Posterior cingulate gyrus (tissue), 11 donors: ENCODE data around the gene RNF150.

Experiments used
- DNase-seq, 10 donors: peaks; one replicate each; pipeline versions ENCODE4 v3.0.0 to v3.0.0-alpha.2; 2020 to 2021; ENCODE audit warnings: mixed read lengths in 3 of 10
- intact Hi-C: fragments of 100-400 bp; cut with DNase I; formaldehyde crosslinking; loops from one replicate; pipeline ENCODE4 v1.15.1; 2023

RNF150 gene

GRCh38 chr4:140876615-140877364 lies 256.5 kb downstream of the RNF150 start:
- intact Hi-C loops = no loop called here
- no peak for DNase-seq

- DNase-seq = no peak
- intact Hi-C loops = no loop called here
Observed at GRCh38 chr4:140875746-140876452, 257.4 kb downstream of the RNF150 start.

GRCh38 chr4:140874056-140874455 lies 259.2 kb downstream of the RNF150 start:
- intact Hi-C loops = no loop called here

GRCh38 chr4:140871368-140871767 lies 261.9 kb downstream of the RNF150 start:
- DNase-seq = no peak
- intact Hi-C loops = no loop called here

More at GRCh38 chr4:140874056-140874455, 259.2 kb downstream of the RNF150 start:
- no peak for DNase-seq

GRCh38 chr4:140870427-140870826 lies 262.8 kb downstream of the RNF150 start:
- intact Hi-C loops = no loop called here

GRCh38 chr4:140869446-140869845 lies 263.8 kb downstream of the RNF150 start:
- intact Hi-C loops = no loop called here
- no peak for DNase-seq

More at GRCh38 chr4:140870427-140870826, 262.8 kb downstream of the RNF150 start:
- no peak for DNase-seq

- intact Hi-C loops = no loop called here
- no peak for DNase-seq
Observed at GRCh38 chr4:140867356-140867755, 265.9 kb downstream of the RNF150 start.

- no peak for DNase-seq
- intact Hi-C loops = no loop called here
Observed at GRCh38 chr4:140866492-140867005, 266.7 kb downstream of the RNF150 start.

GRCh38 chr4:140865253-140866217 lies 267.7 kb downstream of the RNF150 start:
- intact Hi-C loops = no loop called here
- no peak for DNase-seq

GRCh38 chr4:140863197-140863596 lies 270.1 kb downstream of the RNF150 start:
- DNase-seq = no peak
- intact Hi-C loops = no loop called here

GRCh38 chr4:140862177-140862442 lies 271.2 kb downstream of the RNF150 start:
- intact Hi-C loops = no loop called here
- no peak for DNase-seq

- intact Hi-C loops = loop anchor here (1.0 kb wide), 2 partner anchors 23 to 272 kb away; partner anchors contain the start of gene RNF150
- peak in 5 of 10 donors; percentile 39 to 75 (median 65) for DNase-seq
Observed at GRCh38 chr4:140861359-140862176, 271.7 kb downstream of the RNF150 start.

GRCh38 chr4:140858897-140859296 lies 274.4 kb downstream of the RNF150 start:
- peak in 1 of 10 donors; percentile 66 for DNase-seq
- intact Hi-C loops = loop anchor here (10.0 kb wide), 1 partner anchor 1204 kb away; no protein-coding TSS in a partner anchor

- intact Hi-C loops = loop anchor here (10.0 kb wide), 1 partner anchor 1202 kb away; no protein-coding TSS in a partner anchor
Observed at GRCh38 chr4:140857111-140857510, 276.2 kb downstream of the RNF150 start.

GRCh38 chr4:140856621-140857062 lies 276.6 kb downstream of the RNF150 start:
- intact Hi-C loops = loop anchor here (10.0 kb wide), 1 partner anchor 1202 kb away; no protein-coding TSS in a partner anchor
- no peak for DNase-seq

More at GRCh38 chr4:140857111-140857510, 276.2 kb downstream of the RNF150 start:
- DNase-seq = no peak

GRCh38 chr4:140854168-140854567 lies 279.1 kb downstream of the RNF150 start:
- intact Hi-C loops = loop anchor here (10.0 kb wide), 1 partner anchor 1199 kb away; no protein-coding TSS in a partner anchor

GRCh38 chr4:140851804-140852203 lies 281.5 kb downstream of the RNF150 start:
- intact Hi-C loops = loop anchor here (2.0 to 10.0 kb wide), 2 partner anchors 329 to 1197 kb away; no protein-coding TSS in a partner anchor

More at GRCh38 chr4:140854168-140854567, 279.1 kb downstream of the RNF150 start:
- no peak for DNase-seq

GRCh38 chr4:140851032-140851636 lies 282.1 kb downstream of the RNF150 start:
- DNase-seq = peak in 3 of 10 donors; percentile 19 to 37 (median 35)
- intact Hi-C loops = loop anchor here (2.0 to 10.0 kb wide), 2 partner anchors 328 to 1196 kb away; no protein-coding TSS in a partner anchor

More at GRCh38 chr4:140851804-140852203, 281.5 kb downstream of the RNF150 start:
- DNase-seq = no peak
